KMS-11 (cell line): ENCODE data around the gene ZDHHC16.
A peak's percentile ranks its signal among the peaks of the same experiment; 100 is the strongest.

Experiments used
- H2AFZ ChIP-seq: fragments of 200-600 bp; sonication (generic); 2 replicates; pipeline ENCODE4 v1.6.1; 2016; ENCODE audit warnings: antibody characterized with exemption, mixed run types, low read depth
- H3K27ac ChIP-seq: fragments of 200-600 bp; sonication (generic); 2 replicates; pipeline ENCODE4 v1.6.1; 2016; ENCODE audit warnings: mild to moderate bottlenecking, mixed run types
- H3K27me3 ChIP-seq: fragments of 200-600 bp; sonication (generic); 2 replicates; pipeline ENCODE4 v1.6.1; 2017; ENCODE audit warnings: mild to moderate bottlenecking, low read depth, mixed run types, moderate library complexity; ENCODE audit not compliant: insufficient read depth
- H3K36me3 ChIP-seq: fragments of 200-600 bp; sonication (generic); 2 replicates; pipeline ENCODE4 v1.6.1; 2017; ENCODE audit warnings: mild to moderate bottlenecking, mixed run types; ENCODE audit not compliant: insufficient read depth
- H3K4me1 ChIP-seq: fragments of 200-600 bp; sonication (generic); 2 replicates; pipeline ENCODE4 v1.6.1; 2016; ENCODE audit warnings: mild to moderate bottlenecking, low read depth, mixed run types; ENCODE audit not compliant: poor library complexity, severe bottlenecking
- H3K4me2 ChIP-seq: fragments of 200-600 bp; sonication (generic); 2 replicates; pipeline ENCODE4 v1.7.0; 2016; ENCODE audit warnings: mild to moderate bottlenecking, mixed run types
- H3K4me3 ChIP-seq: fragments of 200-600 bp; sonication (generic); IDR thresholded peaks from 2 replicates; pipeline ENCODE4 v1.6.1; 2017; ENCODE audit warnings: low read depth, low read length, mixed read lengths; ENCODE audit not compliant: insufficient read depth
- H3K79me2 ChIP-seq: fragments of 200-600 bp; sonication (generic); 2 replicates; pipeline ENCODE4 v1.6.1; 2016; ENCODE audit warnings: low read depth, mixed run types; ENCODE audit not compliant: insufficient read depth
- H3K9ac ChIP-seq: fragments of 200-600 bp; sonication (generic); 2 replicates; pipeline ENCODE4 v1.6.1; 2016; ENCODE audit warnings: mild to moderate bottlenecking, mixed run types
- H4K20me1 ChIP-seq: fragments of 200-600 bp; sonication (generic); 2 replicates; pipeline ENCODE4 v1.6.1; 2016; ENCODE audit warnings: mild to moderate bottlenecking, mixed run types; ENCODE audit not compliant: insufficient read depth
- TF ChIP-seq, protein P1 (sequence below): fragments of 200-600 bp; sonication (generic); conservative IDR thresholded peaks from 2 replicates; pipeline ENCODE4 v1.6.1; 2017; ENCODE audit warnings: low read depth, mild to moderate bottlenecking, antibody characterized with exemption, low read length, moderate library complexity, mixed read lengths

ZDHHC16 gene

GRCh38 chr10:97435211-97435610 lies 10.8 kb upstream of the ZDHHC16 start:
- Histone ChIP-seq H3K4me1 (no peaks in the 10 kb centered on the region), H3K36me3 (peaks cover 14% of the 10 kb centered on the region; the same call in 1 of the 2 replicates), H3K4me3 (no peak overlapping the region), H3K27me3 (no peaks in the 10 kb centered on the region), H4K20me1 (no peaks in the 10 kb centered on the region), H2AFZ (no peak overlapping the region), H3K9ac (no peak overlapping the region), H3K27ac (no peak overlapping the region), H3K4me2 (no peak overlapping the region), H3K79me2 (peaks cover 4% of the 10 kb centered on the region; the same call in 1 of the 2 replicates)
- TF ChIP-seq, protein P1, sequence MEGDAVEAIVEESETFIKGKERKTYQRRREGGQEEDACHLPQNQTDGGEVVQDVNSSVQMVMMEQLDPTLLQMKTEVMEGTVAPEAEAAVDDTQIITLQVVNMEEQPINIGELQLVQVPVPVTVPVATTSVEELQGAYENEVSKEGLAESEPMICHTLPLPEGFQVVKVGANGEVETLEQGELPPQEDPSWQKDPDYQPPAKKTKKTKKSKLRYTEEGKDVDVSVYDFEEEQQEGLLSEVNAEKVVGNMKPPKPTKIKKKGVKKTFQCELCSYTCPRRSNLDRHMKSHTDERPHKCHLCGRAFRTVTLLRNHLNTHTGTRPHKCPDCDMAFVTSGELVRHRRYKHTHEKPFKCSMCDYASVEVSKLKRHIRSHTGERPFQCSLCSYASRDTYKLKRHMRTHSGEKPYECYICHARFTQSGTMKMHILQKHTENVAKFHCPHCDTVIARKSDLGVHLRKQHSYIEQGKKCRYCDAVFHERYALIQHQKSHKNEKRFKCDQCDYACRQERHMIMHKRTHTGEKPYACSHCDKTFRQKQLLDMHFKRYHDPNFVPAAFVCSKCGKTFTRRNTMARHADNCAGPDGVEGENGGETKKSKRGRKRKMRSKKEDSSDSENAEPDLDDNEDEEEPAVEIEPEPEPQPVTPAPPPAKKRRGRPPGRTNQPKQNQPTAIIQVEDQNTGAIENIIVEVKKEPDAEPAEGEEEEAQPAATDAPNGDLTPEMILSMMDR: no peak

DNA sequence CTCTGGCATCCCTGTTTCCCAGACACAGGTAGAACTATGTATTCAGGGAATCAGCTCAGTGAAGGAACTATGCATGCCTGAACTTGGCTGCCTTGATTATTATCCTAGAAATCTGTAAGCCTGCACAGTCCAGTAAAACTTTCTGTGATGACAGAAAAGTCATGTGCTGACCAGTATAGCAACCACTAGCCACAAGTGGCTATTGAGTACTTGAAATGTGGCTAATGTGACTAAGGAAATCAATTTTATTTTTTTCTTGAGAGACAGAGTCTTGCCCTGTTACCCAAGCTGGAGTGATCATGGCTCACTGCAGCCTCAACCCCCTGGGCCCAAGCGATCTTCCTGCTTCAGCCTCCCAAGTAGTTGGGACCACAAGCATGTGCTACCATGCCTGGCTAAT lies 3.7 kb upstream of the ZDHHC16 start:
- H3K4me1 ChIP-seq: peaks cover 29% of the 10 kb centered on the region
- TF ChIP-seq, protein P1: no peak
- H3K79me2 ChIP-seq: peaks cover 15% of the 10 kb centered on the region
- no peak overlapping the region for H3K27ac ChIP-seq
- H3K36me3 ChIP-seq: no peaks in the 10 kb centered on the region; the same call in 1 of the 2 replicates
- no peak overlapping the region for H3K4me3 ChIP-seq
- no peaks in the 10 kb centered on the region for H3K27me3 ChIP-seq
- H2AFZ ChIP-seq: no peak overlapping the region
- no peak overlapping the region for H3K4me2 ChIP-seq
- H4K20me1 ChIP-seq: no peaks in the 10 kb centered on the region
- H3K9ac ChIP-seq: no peak overlapping the region

GRCh38 chr10:97444212-97444611 lies 1.8 kb upstream of the ZDHHC16 start:
- Histone ChIP-seq H3K36me3 (no peaks in the 10 kb centered on the region), H3K4me2 (peak overlapping the region; percentile 97), H3K9ac (no peak overlapping the region), H3K27me3 (no peaks in the 10 kb centered on the region), H3K79me2 (peaks cover 22% of the 10 kb centered on the region), H4K20me1 (no peaks in the 10 kb centered on the region), H3K27ac (peak overlapping the region; percentile 3; the same call in 1 of the 2 replicates), H3K4me1 (peaks cover 41% of the 10 kb centered on the region), H3K4me3 (no peak overlapping the region), H2AFZ (no peak overlapping the region)
- TF ChIP-seq, protein P1: no peak

- no peaks in the 10 kb centered on the region for H3K27me3 ChIP-seq
- H3K4me3 ChIP-seq: peak overlapping the region; percentile 43
- H3K27ac ChIP-seq: no peak overlapping the region; the same call in 1 of the 2 replicates
- H3K4me2 ChIP-seq: peak overlapping the region; percentile 97
- H3K4me1 ChIP-seq: peaks cover 41% of the 10 kb centered on the region
- no peaks in the 10 kb centered on the region for H4K20me1 ChIP-seq
- H3K36me3 ChIP-seq: no peaks in the 10 kb centered on the region
- peak overlapping the region; percentile 70 for H2AFZ ChIP-seq
- peaks cover 24% of the 10 kb centered on the region for H3K79me2 ChIP-seq
- peak overlapping the region; percentile 51; the same call in 1 of the 2 replicates for H3K9ac ChIP-seq
- TF ChIP-seq, protein P1: no peak
These were observed 636 bp upstream of the ZDHHC16 start for GRCh38 chr10:97445357-97445721.
